ENCODE data around the gene MMGT1.
"Not testable (repeated sequence)": the region's sequence is repeated elsewhere in the genome, so short reads cannot be mapped to it uniquely, and the experiment has no call there.

Gene MMGT1

DNA sequence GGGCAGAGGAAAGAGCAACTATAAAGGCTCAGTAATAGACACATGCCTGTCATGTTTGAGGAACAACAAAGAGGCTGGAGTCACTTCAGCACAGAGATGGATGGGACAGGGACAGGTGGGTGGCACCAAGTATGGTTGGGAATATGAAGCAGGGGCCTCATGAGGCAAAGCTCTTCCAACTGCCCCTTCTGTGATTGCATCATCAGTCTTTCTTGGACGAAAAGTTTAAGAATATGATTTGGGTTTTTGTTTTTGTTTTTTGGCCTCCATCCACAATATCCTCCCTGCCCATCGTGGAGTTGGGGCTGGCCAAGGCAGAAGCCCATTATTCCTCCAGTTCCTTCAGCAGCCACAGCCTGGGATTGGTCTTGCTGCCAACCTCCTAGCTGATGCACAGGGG lies 45.9 kb downstream of the MMGT1 start:
- no peak for DNase-seq (ENCODE audit: low read depth in 3 of 3, low spot score in 1 of 3)

DNA sequence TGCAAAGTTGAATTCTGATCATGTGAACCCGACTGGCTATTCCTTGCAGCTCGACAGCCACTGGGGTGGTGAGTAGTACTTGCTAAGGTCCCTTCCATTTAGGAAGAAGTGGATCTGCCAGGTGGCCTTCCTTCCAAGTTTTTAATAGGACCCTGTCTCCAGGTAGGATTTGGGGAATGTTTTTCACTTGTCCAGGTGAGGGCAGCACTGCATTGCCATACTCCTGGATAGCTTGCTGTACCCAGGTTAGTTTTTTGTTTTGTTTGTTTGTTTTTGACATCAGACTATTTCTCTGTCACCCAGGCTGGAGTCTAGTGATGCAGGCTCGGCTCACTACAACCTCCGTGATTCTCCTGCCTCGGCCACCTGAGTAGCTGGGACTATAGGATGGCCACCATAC lies 50.4 kb downstream of the MMGT1 start:
- no peak for DNase-seq (ENCODE audit: low read depth in 3 of 3, low spot score in 1 of 3)

GRCh38 chrX:135920516-135920915 lies 53.3 kb downstream of the MMGT1 start:
- DNase-seq (ENCODE audit: low read depth in 3 of 3, low spot score in 1 of 3) = not testable (repeated sequence)

- no peak for DNase-seq (ENCODE audit: low read depth in 3 of 3, low spot score in 1 of 3)
Observed at GRCh38 chrX:135914404-135914803, 59.4 kb downstream of the MMGT1 start.
